Esophagus (tissue), 2 donors: ENCODE results near the gene PPIC. TPM values are rescaled to one million over a fixed set of nuclear protein-coding genes. Genes with fewer than 3 reads are reported as not detected.
A peak's percentile ranks its signal among the peaks of the same experiment; 100 is the strongest.

Experiments
- H3K27ac ChIP-seq, 2 donors: one replicate each; pipeline ENCODE4 v1.5.1; 2013; ENCODE audit warnings: low read depth in 2 of 2, mild to moderate bottlenecking in 2 of 2, inconsistent platforms in 1 of 2, low read length in 1 of 2, moderate library complexity in 1 of 2
- H3K27me3 ChIP-seq, 2 donors: one replicate each; pipeline ENCODE4 v1.6.1; 2013; ENCODE audit warnings: low read length in 2 of 2, control low read depth in 1 of 2, mild to moderate bottlenecking in 1 of 2; ENCODE audit not compliant: insufficient read depth in 2 of 2, control insufficient read depth in 1 of 2
- H3K36me3 ChIP-seq, 2 donors: one replicate each; pipeline ENCODE4 v1.6.1; 2013; ENCODE audit warnings: low read length in 1 of 2; ENCODE audit not compliant: control insufficient read depth in 2 of 2, insufficient read depth in 2 of 2
- H3K4me1 ChIP-seq, 2 donors: one replicate each; pipeline ENCODE4 v1.6.1; 2013; ENCODE audit warnings: low read length in 1 of 2; ENCODE audit not compliant: control insufficient read depth in 2 of 2, insufficient read depth in 2 of 2
- H3K4me3 ChIP-seq, 2 donors: one replicate each; pipeline ENCODE4 v1.5.1; 2013; ENCODE audit warnings: low read length in 2 of 2, mild to moderate bottlenecking in 2 of 2, low read depth in 1 of 2, moderate library complexity in 1 of 2
- H3K9me3 ChIP-seq, 2 donors: one replicate each; pipeline ENCODE4 v1.6.1; 2013; ENCODE audit warnings: mild to moderate bottlenecking in 2 of 2, low read depth in 1 of 2, low read length in 1 of 2, moderate library complexity in 1 of 2; ENCODE audit not compliant: control insufficient read depth in 2 of 2, insufficient read depth in 1 of 2
- WGBS, 2 donors: extraction: QIAGEN DNeasy Blood & Tissue Kit; methylation state at CpG; one replicate each; pipeline ENCODE4 v1.1.7; 2013; 5-methylcytosine and 5-hydroxymethylcytosine counted together
- polyA plus RNA-seq, 2 donors: library from polyadenylated mRNA; stranded (reverse); fragments of 200-250 nt; gene quantifications; one replicate each; pipeline ENCODE4 v1.2.3, GENCODE V29; 2013
- donor health status: healthy with polysubstance abuse.
- donor health status: Bipolar disorder and iron deficiency.

PPIC gene
- polyA plus RNA-seq, 2 donors = 28.0 to 42.1 TPM

DNA sequence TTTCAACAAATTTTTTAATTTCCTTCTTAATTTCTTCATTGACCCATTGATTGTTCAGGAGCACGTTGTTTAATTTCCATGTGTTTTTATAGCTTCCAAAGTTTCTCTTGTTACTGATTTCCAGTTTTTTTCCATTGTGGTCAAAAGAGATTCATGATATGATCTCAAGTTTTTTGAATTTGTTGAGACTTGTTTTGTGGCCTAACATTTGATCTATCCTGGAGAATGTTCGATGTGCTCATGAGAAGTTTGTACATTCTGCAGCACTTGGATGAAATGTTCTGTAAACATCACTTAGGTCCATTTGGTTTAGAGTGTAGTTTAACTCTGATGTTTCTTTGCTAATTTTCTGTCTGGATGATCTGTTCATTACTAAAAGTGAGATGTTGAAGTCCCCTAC is 14.7 kb upstream of the PPIC start:
- H3K27ac ChIP-seq = no peak overlapping the region
- no peaks in the 10 kb centered on the region for H3K4me1 ChIP-seq
- H3K4me3 ChIP-seq = no peak overlapping the region
- no peaks in the 10 kb centered on the region for H3K27me3 ChIP-seq
- WGBS, 2 donors = 74 to 90% methylated on average over 2 of the region's 2 CpGs
- no peaks in the 10 kb centered on the region for H3K36me3 ChIP-seq
- H3K9me3 ChIP-seq = no peaks in the 10 kb centered on the region

DNA sequence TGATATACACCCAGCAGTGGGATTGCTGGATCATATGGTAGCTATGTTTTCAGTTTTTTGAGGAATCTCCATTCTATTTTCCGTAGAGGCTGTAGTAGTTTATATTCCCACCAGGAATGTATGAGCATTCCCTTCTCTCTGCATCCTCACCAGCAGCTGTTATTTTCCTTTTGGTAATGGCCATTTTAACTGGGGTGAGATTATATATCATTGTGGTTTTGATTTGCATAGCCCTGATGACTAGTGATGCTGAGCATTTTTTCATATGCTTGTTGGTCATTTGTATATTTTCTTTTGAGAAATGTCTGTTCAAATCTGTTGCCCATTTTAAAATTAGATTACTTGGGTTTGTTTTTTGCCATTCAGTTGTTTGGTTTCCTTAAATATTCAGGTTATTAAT is 11.2 kb upstream of the PPIC start:
- Histone ChIP-seq H3K27ac (no peak overlapping the region), H3K9me3 (no peaks in the 10 kb centered on the region), H3K36me3 (no peaks in the 10 kb centered on the region), H3K27me3 (no peaks in the 10 kb centered on the region), H3K4me1 (no peaks in the 10 kb centered on the region), H3K4me3 (no peak overlapping the region)
- 82 to 100% methylated on average over 1 of the region's 1 CpG for WGBS, 2 donors

DNA sequence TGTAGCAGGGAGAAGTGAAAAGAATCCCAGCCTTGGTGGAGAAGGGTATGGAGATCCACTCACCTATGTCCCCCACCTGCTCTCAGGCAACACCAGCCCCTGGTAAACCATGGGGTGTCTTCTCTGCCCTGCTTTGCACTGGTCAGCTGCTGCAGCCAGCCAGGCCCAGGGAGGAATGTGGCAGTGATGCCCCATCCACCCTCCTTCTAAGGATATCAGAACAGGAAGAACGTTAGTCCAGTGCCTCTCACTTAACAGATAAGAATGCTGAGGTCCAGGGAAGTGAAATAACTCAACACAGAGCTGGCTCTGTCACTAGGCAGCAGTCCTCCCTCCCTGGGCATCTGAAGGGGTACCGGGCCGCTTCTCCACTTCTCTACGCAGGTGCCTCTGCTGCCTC is 9.7 kb upstream of the PPIC start:
- 85 to 86% methylated on average over 4 of the region's 4 CpGs for WGBS, 2 donors
- Histone ChIP-seq H3K27me3 (no peaks in the 10 kb centered on the region), H3K27ac (no peak overlapping the region), H3K9me3 (no peaks in the 10 kb centered on the region), H3K4me3 (no peak overlapping the region), H3K4me1 (no peaks in the 10 kb centered on the region), H3K36me3 (no peaks in the 10 kb centered on the region)

DNA sequence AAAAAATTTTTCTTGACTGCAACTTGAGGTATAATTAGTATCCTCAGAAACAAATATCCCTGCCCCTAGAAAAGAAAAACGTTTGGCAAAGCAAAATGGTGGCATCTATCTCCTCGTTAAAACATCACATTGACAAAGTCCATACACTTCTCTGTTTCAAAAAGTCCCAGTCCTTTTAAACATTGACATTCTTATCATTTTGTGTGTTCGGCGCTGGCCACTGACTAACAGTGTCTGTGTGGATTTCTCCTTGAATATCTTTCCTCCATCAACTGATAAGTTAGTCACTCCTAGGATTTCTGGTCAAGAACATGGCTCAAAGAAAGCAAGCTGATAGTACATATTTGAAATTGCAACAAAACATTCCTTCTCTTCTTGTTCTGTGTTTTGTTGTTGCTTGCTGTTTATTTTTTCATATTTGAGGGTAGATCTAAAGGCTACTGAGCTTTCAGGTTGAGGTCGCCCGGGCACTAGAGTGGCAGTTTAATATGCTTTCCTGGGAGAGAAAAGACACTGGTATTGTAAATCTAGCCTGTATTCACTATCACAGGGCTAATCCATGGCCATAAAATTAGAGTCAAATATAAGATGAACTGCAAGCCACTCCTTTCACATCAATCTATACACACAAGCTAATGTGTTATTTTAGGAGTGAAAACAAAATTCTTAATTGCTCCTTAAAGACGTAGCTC is 8.5 kb upstream of the PPIC start:
- no peaks in the 10 kb centered on the region for H3K36me3 ChIP-seq

DNA sequence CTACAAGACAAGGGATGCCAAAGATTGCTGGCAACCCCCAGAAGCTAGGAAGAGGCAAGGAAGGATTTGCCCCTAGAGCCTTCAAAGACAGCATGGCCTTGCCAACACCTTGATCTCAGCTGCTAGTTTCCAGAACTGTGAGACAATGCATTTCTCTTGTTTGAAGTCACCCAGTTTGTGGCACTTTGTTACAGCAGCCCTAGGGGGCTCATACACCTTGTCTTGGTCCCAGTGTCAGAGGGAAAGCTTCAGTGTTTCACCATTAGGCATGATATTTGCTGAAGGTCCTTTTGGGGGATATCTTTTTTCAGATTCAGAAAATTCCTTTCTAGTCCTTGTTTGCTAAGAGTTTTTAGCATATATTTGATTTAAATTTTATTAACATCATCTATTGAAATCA is 3.1 kb upstream of the PPIC start:
- Histone ChIP-seq H3K27me3 (no peaks in the 10 kb centered on the region), H3K27ac (no peak overlapping the region), H3K9me3 (no peaks in the 10 kb centered on the region), H3K4me1 (peaks cover 0 to 2% of the 10 kb centered on the region in 2 donors), H3K4me3 (no peak overlapping the region), H3K36me3 (no peaks in the 10 kb centered on the region)

More for the DNA sequence above, 8.5 kb upstream of the PPIC start:
- WGBS, 2 donors = 82 to 86% methylated on average over 7 of the region's 7 CpGs
- H3K27me3 ChIP-seq = no peaks in the 10 kb centered on the region
- no peak overlapping the region for H3K4me3 ChIP-seq
- H3K4me1 ChIP-seq = no peaks in the 10 kb centered on the region
- no peak overlapping the region for H3K27ac ChIP-seq
- H3K9me3 ChIP-seq = no peaks in the 10 kb centered on the region

DNA sequence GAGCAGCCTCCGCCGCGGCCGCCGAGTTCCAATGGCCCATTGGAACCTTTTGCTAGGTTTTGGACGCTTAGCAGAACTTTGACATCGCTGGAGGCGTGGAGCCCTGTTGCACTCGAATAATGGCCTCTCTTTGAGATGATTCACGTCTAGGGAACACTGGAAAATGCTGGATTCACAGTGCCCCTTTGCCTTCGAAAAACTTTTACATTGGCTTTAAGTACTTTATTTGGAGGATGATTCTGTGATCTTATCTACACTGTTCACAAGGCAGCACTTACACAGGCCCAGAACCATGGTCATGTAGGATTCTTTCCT is 536 bp upstream of the PPIC start:
- no peaks in the 10 kb centered on the region for H3K27me3 ChIP-seq
- WGBS, 2 donors = 1% methylated on average over 11 of the region's 11 CpGs
- H3K27ac ChIP-seq = peak overlapping the region; percentile 93 to 99
- H3K9me3 ChIP-seq = no peaks in the 10 kb centered on the region
- H3K36me3 ChIP-seq = no peaks in the 10 kb centered on the region
- peaks cover 0 to 2% of the 10 kb centered on the region in 2 donors for H3K4me1 ChIP-seq
- peak overlapping the region; percentile 72 to 91 for H3K4me3 ChIP-seq

DNA sequence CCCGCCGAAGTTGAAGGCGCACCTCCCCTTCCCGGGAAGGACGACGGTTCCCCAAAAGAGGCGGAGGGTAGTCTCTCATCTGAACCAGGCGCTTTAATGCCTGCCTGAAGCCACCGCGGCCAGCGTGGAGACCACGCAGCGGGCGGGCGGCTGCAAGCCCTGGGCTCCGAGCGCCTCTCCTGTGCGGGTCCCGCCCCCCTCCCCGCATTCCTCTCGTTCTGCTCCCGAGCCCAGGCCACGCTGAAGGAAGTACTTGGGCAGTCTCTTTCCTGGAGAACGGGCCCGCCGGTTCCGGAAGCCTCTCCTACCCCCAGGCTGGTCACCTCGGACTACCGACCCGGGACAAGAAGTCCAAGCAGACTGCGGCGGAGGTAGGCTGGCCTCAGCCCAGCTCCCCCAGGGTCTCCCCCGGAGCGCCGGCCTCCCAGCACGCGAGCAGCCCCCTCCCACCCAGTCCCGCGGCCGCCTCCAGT is 571 bp downstream of the PPIC start:
- Histone ChIP-seq H3K9me3 (no peaks in the 10 kb centered on the region), H3K27me3 (no peaks in the 10 kb centered on the region), H3K27ac (peak overlapping the region; percentile 93 to 99), H3K36me3 (no peaks in the 10 kb centered on the region), H3K4me3 (peak overlapping the region; percentile 72 to 91), H3K4me1 (peaks cover 0 to 2% of the 10 kb centered on the region in 2 donors)
- 0 to 1% methylated on average over 30 to 40 of the region's 40 CpGs for WGBS, 2 donors

DNA sequence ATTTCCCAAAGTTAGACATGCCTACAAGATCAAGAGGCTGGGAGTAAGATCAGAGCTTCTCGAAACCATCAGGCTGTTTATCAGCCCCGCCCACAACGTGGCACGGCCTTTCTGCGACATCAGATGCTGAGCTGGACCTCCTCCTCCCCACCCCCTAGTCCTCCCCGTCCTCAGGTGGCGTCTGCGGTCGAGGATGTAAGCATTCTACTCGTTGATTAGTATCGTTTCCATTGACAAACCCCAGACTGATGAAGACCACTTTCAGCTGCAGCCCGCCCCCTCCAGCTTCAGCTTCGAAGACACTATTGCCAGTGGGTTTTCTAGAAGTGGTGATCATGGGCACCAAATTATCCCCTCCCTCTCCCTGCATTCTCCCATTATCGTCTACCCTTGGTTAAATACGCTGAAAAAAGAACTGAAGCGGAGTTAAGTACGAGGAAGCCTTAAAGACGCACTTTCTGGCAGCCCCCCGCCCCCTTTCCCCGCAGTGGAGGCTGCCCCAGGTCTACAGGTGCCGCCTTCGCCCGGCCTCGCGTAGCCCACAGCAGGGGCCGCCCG is 1.1 kb downstream of the PPIC start:
- Histone ChIP-seq H3K36me3 (no peaks in the 10 kb centered on the region), H3K27ac (peak overlapping the region; percentile 93 to 99), H3K27me3 (no peaks in the 10 kb centered on the region), H3K9me3 (no peaks in the 10 kb centered on the region), H3K4me1 (peaks cover 0 to 2% of the 10 kb centered on the region in 2 donors), H3K4me3 (peak overlapping the region; percentile 72 to 91)
- 1 to 2% methylated on average over 27 of the region's 27 CpGs for WGBS, 2 donors

DNA sequence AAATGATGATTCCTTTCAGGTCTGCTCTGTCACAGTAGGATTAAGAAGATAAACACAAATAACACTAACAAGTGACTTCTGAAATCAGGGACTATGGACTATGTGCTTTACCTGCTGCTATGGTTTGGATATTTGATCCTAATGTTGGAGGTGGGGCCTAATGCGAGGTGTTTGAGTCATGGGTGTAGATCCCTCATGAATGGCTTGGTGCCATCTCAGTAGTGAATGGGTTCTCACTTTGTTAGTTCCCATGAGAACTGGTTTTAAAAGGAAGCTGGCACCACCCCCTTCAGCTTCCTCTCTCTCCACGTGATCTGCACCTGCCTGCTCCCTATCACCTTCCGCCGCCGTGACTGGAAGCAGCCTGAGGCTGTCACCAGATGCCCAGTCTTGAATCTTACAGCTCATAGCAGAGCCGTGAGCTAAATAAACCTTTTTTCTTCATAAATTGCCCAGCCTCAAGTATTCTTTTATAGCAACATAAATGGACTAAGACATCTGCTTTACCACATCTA is 3.3 kb downstream of the PPIC start:
- WGBS, 2 donors = 67 to 78% methylated on average over 6 of the region's 6 CpGs
- Histone ChIP-seq H3K27ac (no peak overlapping the region), H3K27me3 (no peaks in the 10 kb centered on the region), H3K36me3 (peaks cover 0 to 6% of the 10 kb centered on the region in 2 donors), H3K4me3 (no peak overlapping the region), H3K9me3 (no peaks in the 10 kb centered on the region), H3K4me1 (peaks cover 0 to 2% of the 10 kb centered on the region in 2 donors)

DNA sequence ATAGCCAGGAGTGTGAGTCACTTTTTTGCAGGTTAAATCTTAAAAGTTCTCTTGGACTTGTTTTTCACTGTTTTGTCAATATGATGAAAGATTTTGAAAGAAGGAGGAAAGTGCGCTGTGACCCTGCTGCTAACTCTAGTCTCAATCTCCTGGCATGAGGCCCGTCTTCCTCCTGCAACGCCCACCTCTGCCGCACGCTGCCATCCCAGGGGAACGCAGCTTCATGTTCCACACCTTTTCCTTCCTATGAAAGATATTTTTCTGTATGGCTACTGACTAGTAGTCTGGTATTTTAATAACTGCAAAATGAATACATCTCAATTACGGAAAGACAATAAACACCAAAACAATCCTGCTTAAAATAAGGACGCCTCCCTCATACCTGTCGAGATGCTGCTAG is 8.3 kb downstream of the PPIC start:
- H3K36me3 ChIP-seq = peaks cover 7 to 9% of the 10 kb centered on the region in 2 donors
- H3K27ac ChIP-seq = no peak overlapping the region
- WGBS, 2 donors = 81 to 94% methylated on average over 9 of the region's 9 CpGs
- H3K4me3 ChIP-seq = no peak overlapping the region
- peaks cover 0 to 3% of the 10 kb centered on the region in 2 donors for H3K4me1 ChIP-seq
- H3K27me3 ChIP-seq = no peaks in the 10 kb centered on the region
- no peaks in the 10 kb centered on the region for H3K9me3 ChIP-seq
